Panc1 (cell line): ENCODE results near the gene APP. TPM values are rescaled to one million over a fixed set of nuclear protein-coding genes. Genes with fewer than 3 reads are reported as not detected.

Experiments
- ATAC-seq: fragments of 200-7000 bp; cut with Tn5 transposase; 2 replicates; pipeline ENCODE4 v1.9.1; 2020; ENCODE audit warnings: mild to moderate bottlenecking, moderate library complexity
- BruUV-seq: library from RNA; stranded (reverse); fragments of 400-500 nt; replicated peaks from 2 replicates; lab custom pipeline; 2021; lab: Mats Ljungman, UMichigan
- CTCF ChIA-PET: fragments of 300-600 bp; sonication (Branson Sonifier 250); formaldehyde crosslinking; loops from one replicate; lab custom pipeline; 2022; ENCODE audit warnings: antibody characterized with exemption; lab: Charles Lee
- POLR2A ChIA-PET: fragments of 300-600 bp; sonication (Branson Sonifier 250); formaldehyde crosslinking; loops from one replicate; lab custom pipeline; 2022; ENCODE audit warnings: antibody characterized with exemption; lab: Charles Lee
- DNase-seq: peaks from one replicate; pipeline ENCODE4 v3.0.0-alpha.2; 2010; ENCODE audit warnings: low read depth, low spot score
- H3K27ac ChIP-seq: 2 replicates; pipeline ENCODE4 v1.5.1; 2011; ENCODE audit warnings: mild to moderate bottlenecking, low read length, inconsistent platforms
- H3K27me3 ChIP-seq: fragments of 200-500 bp; sonication (Bioruptor generic); 2 replicates; pipeline ENCODE4 v1.6.0; 2014; ENCODE audit warnings: low read length, inconsistent platforms; ENCODE audit not compliant: control insufficient read depth, insufficient read depth
- H3K36me3 ChIP-seq: fragments of 200-500 bp; sonication (Bioruptor generic); 2 replicates; pipeline ENCODE4 v1.5.1; 2014; ENCODE audit warnings: inconsistent platforms, mild to moderate bottlenecking, low read length, moderate library complexity; ENCODE audit not compliant: control insufficient read depth, insufficient read depth
- H3K4me1 ChIP-seq: 2 replicates; pipeline ENCODE4 v1.5.1; 2011; ENCODE audit warnings: inconsistent platforms, mild to moderate bottlenecking, low read length, moderate library complexity; ENCODE audit not compliant: control insufficient read depth, insufficient read depth
- H3K4me3 ChIP-seq, 2 experiments: 2 replicates each; pipeline ENCODE4 v1.5.1; 2011 to 2012; ENCODE audit warnings: low read depth in 2 of 2, low read length in 2 of 2, mild to moderate bottlenecking in 2 of 2, inconsistent platforms in 1 of 2, moderate library complexity in 1 of 2
- H3K9me3 ChIP-seq: fragments of 200-500 bp; sonication (Bioruptor generic); 2 replicates; pipeline ENCODE4 v1.5.1; 2014; ENCODE audit warnings: low read depth, mild to moderate bottlenecking, inconsistent platforms, low read length, moderate library complexity; ENCODE audit not compliant: control insufficient read depth, insufficient read depth
- CTCF ChIP-seq: fragments of 450-650 bp; IDR thresholded peaks from 2 replicates; pipeline ENCODE4 v1.5.1; 2017; ENCODE audit warnings: mild to moderate bottlenecking
- POLR2AphosphoS5 ChIP-seq: IDR thresholded peaks from 2 replicates; pipeline ENCODE4 v1.6.1; 2012; ENCODE audit warnings: mild to moderate bottlenecking, low read depth, low read length, moderate library complexity
- SIN3A ChIP-seq: IDR thresholded peaks from 2 replicates; pipeline ENCODE4 v1.6.1; 2012; ENCODE audit warnings: low read depth, mild to moderate bottlenecking, low read length, moderate library complexity, borderline replicate concordance; ENCODE audit not compliant: insufficient read depth
- TCF7L2 ChIP-seq: IDR thresholded peaks from 2 replicates; pipeline ENCODE4 v1.6.1; 2011; ENCODE audit warnings: mild to moderate bottlenecking, low read depth, low read length, inconsistent platforms
- in situ Hi-C: cut with HindIII; loops from 2 replicates; pipeline ENCODE4 v1.10.0; 2016; ENCODE audit warnings: low sequenced_read_pairs, low pct_unique_long_range_greater_than_20kb
- intact Hi-C: fragments of 100-400 bp; cut with micrococcal nuclease; formaldehyde crosslinking; loops from one replicate; pipeline ENCODE4 v1.10.0; 2022; ENCODE audit not compliant: unreplicated experiment
- total RNA-seq: library from RNA; stranded (reverse); gene quantifications from one replicate; pipeline ENCODE4 v1.2.1, GENCODE V29; 2021; ENCODE audit not compliant: unreplicated experiment
- TF ChIP-seq, protein P1 (sequence below), 2 experiments: IDR thresholded peaks; 2 replicates each; pipeline ENCODE4 v1.6.1; 2011 to 2012; ENCODE audit warnings: low read depth in 2 of 2, control low read depth in 1 of 2, low read length in 1 of 2, mild to moderate bottlenecking in 1 of 2, moderate library complexity in 1 of 2; ENCODE audit not compliant: insufficient read depth in 1 of 2

APP gene
- total RNA-seq, 1 experiment from 2014 or later, result 542 TPM

DNA sequence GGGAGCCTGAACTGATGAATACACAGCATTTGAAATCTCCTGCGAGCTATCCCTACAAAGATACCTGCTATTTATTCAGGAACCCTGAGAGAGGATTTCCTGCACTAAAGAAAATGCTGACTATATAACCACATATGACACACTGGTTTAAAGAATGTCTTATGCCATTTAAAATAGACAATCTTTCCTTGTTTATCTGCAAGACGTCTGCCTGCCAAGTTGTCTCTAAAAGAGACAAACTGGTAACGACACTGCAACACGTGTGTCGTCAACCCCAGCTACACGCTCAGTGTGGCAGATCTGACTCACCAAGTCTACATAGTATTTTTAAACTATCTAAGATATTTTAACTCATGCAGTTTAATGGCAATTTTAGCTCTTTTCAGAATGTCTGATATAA lies 42.7 kb downstream of the APP start:
- intact Hi-C loops, result no loop called here
- ChIA-PET CTCF (no interaction called here), POLR2A (no interaction called here)
- no peak overlapping the region for H3K27ac ChIP-seq
- no peaks in the 10 kb centered on the region for H3K36me3 ChIP-seq
- in situ Hi-C loops, result no loop called here
- no peak for ATAC-seq
- BruUV-seq, result no TSS peak
- H3K27me3 ChIP-seq, result no peaks in the 10 kb centered on the region
- no peak for TF ChIP-seq CTCF
- no peak for TF ChIP-seq POLR2AphosphoS5
- TF ChIP-seq TCF7L2, result no peak
- TF ChIP-seq, protein P1, sequence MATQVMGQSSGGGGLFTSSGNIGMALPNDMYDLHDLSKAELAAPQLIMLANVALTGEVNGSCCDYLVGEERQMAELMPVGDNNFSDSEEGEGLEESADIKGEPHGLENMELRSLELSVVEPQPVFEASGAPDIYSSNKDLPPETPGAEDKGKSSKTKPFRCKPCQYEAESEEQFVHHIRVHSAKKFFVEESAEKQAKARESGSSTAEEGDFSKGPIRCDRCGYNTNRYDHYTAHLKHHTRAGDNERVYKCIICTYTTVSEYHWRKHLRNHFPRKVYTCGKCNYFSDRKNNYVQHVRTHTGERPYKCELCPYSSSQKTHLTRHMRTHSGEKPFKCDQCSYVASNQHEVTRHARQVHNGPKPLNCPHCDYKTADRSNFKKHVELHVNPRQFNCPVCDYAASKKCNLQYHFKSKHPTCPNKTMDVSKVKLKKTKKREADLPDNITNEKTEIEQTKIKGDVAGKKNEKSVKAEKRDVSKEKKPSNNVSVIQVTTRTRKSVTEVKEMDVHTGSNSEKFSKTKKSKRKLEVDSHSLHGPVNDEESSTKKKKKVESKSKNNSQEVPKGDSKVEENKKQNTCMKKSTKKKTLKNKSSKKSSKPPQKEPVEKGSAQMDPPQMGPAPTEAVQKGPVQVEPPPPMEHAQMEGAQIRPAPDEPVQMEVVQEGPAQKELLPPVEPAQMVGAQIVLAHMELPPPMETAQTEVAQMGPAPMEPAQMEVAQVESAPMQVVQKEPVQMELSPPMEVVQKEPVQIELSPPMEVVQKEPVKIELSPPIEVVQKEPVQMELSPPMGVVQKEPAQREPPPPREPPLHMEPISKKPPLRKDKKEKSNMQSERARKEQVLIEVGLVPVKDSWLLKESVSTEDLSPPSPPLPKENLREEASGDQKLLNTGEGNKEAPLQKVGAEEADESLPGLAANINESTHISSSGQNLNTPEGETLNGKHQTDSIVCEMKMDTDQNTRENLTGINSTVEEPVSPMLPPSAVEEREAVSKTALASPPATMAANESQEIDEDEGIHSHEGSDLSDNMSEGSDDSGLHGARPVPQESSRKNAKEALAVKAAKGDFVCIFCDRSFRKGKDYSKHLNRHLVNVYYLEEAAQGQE (IDR thresholded peaks at IDR 0.05; ENCODE audit: insufficient read depth in 1 of 2, low read depth in 2 of 2, low read length in 1 of 2), result no peak
- no peak for TF ChIP-seq SIN3A
- no peak overlapping the region for H3K4me3 ChIP-seq
- H3K4me1 ChIP-seq, result peaks cover 41% of the 10 kb centered on the region
- H3K9me3 ChIP-seq, result no peaks in the 10 kb centered on the region
- no peak for DNase-seq

DNA sequence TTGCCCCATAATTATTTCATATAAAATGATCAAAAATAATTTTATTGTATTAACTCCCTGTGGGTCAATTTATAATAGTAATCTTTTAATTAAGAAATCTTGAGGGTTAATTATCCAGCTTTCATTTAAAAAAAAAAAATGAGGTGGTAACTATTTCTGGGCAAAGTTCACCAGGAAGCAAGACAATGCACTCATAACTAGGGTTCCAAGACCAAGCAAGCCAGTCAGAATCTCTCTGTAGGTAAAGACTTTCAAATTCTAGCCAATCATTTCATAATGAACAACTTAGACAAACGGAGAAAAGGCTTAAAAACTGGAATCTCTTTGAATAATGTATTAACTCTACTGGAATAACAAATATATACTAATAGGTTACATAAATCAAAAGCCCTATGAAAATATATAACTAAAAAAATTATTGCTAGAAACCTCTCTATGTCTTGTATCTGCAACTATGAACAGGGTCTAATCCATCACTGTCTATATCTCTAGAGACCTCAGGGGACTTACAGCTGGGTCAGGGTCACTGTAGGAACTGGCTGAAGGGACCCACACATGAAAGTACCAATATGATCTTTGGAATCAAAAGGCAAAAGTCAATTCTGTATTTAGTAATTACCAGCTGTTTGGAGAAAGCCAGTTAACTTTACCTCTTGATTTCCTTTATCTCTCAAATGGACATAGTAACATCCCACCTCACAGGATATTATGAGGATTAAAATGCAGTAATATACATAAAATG lies 43.3 kb downstream of the APP start:
- Histone ChIP-seq H3K4me3 (no peak overlapping the region), H3K4me1 (peaks cover 41% of the 10 kb centered on the region), H3K36me3 (no peaks in the 10 kb centered on the region), H3K27ac (no peak overlapping the region), H3K27me3 (no peaks in the 10 kb centered on the region), H3K9me3 (no peaks in the 10 kb centered on the region)
- POLR2A ChIA-PET, result no interaction called here
- TF ChIP-seq, protein P1 (IDR thresholded peaks at IDR 0.05; ENCODE audit: insufficient read depth in 1 of 2, low read depth in 2 of 2, low read length in 1 of 2), result no peak
- TF ChIP-seq SIN3A, result no peak
- no peak for TF ChIP-seq POLR2AphosphoS5
- TF ChIP-seq CTCF, result no peak
- no peak for TF ChIP-seq TCF7L2
- BruUV-seq, result no TSS peak
- intact Hi-C loops (no loop called here), in situ Hi-C loops (no loop called here)
- CTCF ChIA-PET, result no interaction called here
- ATAC-seq (no peak), DNase-seq (no peak)
